ENCODE measurements around the gene ARL6. TPM values are rescaled to one million over a fixed set of nuclear protein-coding genes. Genes with fewer than 3 reads are reported as not detected.
"Not testable (repeated sequence)": the region's sequence is repeated elsewhere in the genome, so short reads cannot be mapped to it uniquely, and the experiment has no call there.

The ARL6 gene
- total RNA-seq, 1 donor from 2014 or later = 7.5 TPM

- peak; percentile 88 for DNase-seq
These were observed 57.3 kb downstream of the ARL6 start, which contains the start of gene CRYBG3 for GRCh38 chr3:97821774-97822358. CRYBG3 (plus strand) TSS chr3:97822011; CDS start chr3:97822207, 196 bp downstream.

GRCh38 chr3:97822359-97822775 lies 57.8 kb downstream of the ARL6 start:
- DNase-seq = peak; percentile 74

DNA sequence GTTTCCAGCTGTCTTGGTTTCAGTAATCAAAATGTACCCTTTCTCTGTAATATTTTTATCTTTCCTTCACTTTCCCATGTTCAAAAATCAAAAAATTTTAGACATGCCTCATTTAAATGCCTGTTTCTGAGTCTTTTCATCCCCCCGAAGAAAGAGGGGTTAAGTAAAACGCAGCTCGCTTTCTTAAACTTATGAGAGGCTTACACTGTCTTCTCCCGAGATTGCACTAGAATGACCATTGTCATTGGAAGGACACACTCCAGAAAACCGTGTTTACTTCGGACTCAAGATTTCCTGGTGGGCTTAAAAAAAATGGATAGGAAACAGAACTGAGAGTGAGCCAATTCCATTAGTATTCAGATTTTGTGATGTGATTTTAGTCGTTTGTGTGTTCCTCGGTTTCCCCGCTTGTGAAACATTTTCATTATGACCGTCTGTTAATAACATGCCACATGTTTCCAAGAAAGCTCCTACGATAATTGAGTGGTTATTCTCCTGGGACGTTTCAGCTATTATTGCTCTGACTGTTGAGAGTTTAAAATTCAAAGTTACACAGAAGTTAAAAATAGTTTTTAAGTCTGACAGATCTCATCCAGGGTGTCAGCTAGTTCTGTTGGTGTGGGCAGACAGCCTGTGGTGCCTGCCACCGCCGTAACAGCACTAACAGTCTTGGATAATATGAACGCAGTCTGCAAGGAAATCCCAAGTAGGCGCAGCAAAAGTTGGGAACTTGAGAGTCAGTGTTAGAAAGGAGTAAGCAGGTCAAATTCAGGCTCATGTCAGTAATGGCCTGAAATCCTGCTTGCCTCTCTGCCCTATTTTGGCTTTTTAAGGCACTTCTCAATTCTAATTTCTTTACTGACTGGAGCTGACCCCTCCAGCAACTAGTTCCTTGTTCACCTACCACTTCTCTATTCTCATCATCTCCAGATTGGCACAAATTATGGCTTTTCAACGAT lies 58.8 kb downstream of the ARL6 start:
- DNase-seq = peak; percentile 24

GRCh38 chr3:97825101-97825500 lies 60.5 kb downstream of the ARL6 start:
- DNase-seq = no peak

- peak; percentile 68 for DNase-seq
These were observed 63.3 kb downstream of the ARL6 start for GRCh38 chr3:97827741-97828471.

DNA sequence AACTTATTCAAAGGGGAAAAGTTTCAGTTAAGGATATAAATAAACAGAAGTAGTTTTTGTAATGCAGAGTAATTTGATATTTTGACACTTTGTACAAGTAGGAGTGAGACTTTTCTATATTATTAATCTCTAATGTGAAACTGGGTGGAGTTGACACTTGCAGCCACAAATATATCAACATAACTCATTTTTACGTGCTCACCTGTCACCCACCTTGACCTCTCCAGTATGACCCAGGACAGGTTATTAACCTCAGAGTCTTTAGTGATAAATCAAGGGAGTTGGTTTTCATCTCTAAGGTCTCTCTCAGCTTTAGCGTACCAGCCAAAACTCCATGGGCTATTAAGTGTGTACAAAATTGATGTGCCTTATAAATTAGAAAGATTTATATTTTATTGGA lies 64.6 kb downstream of the ARL6 start:
- no peak for DNase-seq

DNA sequence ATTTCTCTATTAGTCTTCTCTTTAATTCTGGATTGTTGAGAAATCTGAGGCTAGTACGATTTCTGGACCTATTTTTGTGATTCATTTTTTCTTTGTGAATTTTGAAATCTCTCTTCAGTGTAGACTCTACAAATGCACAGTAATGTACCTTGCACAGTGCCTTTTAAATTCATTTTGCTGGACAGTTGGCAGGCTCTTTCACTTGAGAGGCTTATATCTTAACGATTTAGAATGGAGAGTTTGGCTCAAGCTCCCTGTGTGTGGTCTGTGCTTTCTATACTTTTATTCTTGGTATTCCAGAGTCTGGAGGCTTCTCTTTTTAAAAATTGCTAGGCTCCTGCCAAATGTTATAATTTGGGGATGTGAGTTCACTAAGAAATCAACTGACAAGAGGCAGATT lies 66.1 kb downstream of the ARL6 start:
- no peak for DNase-seq

DNA sequence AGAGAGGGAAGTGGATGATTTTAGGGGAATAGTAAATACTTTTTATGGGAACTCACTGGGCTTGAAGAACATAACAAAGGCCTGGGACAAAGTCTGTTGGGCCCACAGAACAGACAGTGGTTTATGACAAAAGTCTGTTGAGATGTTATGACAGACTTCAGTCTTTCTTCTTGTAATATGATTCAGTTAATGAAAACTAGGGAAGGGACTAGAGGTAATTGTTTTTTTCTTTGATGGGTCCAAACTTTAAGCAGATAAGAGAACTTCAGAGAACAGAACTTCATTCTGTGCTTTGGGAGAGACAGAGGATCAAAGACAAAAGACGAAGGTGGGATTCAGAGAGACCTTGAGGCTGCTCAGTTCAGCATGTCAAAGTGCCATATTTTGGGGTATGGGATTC lies 66.6 kb downstream of the ARL6 start:
- DNase-seq = no peak

DNA sequence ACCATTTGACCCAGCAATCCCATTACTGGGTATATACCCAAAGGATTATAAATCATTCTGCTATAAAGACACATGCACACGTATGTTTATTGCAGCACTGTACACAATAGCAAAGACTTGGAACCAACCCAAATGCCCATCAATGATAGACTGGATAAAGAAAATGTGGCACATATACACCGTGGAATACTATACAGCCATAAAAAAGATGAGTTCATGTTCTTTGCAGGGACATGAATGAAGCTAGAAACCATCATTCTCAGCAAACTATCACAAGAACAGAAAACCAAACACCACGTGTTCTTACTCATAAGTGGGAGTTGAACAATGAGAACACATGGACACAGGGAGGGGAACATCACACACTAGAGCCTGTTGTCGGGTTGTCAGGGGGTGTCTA lies 68.6 kb downstream of the ARL6 start:
- DNase-seq = not testable (repeated sequence)

DNA sequence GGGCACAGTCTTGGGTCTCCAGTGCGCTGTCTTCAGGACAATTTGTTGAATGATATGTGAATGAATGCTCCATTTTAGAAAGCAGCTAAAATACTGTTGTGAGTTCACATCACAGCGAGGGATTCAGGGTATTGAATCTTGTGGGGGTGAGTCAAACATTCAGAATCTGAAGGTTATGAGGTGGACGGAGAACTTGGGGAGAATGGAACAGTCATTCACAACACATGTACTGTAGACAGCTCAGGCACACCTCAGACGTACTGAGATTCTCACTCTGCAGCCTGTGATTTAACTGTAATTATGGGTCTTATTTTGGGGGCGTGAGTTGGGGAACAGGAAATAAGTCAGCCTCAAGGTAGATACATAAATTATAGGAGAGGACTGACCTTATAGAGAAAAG lies 71.2 kb downstream of the ARL6 start:
- no peak for DNase-seq

GRCh38 chr3:97838393-97838792 lies 73.8 kb downstream of the ARL6 start:
- DNase-seq = peak; percentile 5

DNA sequence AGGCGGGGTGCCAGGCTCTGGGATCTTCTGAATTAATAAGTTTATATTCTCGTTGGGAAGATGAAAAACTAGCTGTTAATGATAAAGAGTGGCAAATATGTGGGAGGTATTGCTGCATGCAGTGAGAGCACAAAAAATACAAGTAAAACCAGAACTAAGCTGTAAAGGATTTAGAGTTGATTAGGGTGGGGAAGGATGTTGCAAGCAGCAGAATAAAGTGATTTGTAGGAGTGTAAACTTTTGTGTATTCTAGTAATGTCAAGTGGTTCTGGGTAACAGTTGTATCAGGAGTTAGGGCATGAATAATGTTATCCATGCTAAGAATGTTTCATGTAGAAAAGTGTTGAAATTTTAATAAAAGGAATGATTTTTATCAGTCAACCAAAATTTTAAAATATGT lies 75.4 kb downstream of the ARL6 start:
- no peak for DNase-seq

- DNase-seq = no peak
These were observed 76.7 kb downstream of the ARL6 start for GRCh38 chr3:97841304-97841703.

DNA sequence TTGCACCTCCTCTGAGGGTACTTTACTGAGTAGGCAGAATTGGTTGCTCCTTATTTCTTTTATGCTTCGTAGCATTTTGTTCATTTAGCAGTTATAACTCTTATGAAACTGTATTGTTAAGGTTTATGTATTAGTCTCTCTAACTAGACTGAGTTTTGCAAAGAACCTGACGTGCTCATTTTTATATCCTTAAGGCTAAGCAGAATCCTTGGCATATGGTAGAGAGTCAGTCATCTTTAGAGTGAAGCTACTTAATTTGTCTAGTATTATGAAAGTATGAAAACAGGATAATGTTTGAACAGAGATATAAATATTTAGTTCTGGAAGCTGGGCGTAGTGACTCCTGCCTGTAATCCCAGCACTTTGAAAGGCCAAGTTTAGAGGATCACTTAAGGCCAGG lies 77.4 kb downstream of the ARL6 start:
- DNase-seq = no peak

DNA sequence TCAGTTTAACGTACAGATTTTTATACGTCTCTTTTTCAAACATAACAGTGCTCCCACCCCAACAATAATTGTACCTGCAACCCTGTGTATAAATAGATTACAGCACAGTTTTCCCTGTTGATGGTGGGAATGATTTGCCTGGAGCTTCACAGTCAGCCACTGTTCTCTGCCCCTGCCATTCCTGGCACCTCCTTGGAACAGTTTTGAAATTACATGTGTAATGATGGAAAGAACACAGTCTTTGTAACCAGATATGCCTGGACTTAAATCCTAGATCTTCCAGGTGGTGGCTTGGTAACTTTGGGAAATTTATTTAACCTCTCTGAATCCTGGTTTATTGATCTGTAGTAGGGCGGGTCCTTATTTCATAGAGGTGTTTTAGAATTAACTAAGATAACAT lies 84.2 kb downstream of the ARL6 start:
- no peak for DNase-seq

Other genes with a start within 250 kb of the ARL6 start
- gene CRYBG3, start 57.3 kb downstream of the ARL6 start, total RNA-seq = 36.9 and 43.2 TPM in 2 replicates
- 27.1 and 29.4 TPM in 2 replicates for gene RIOX2, start 207.7 kb downstream of the ARL6 start, total RNA-seq

Data from dermis blood vessel endothelial cell (primary cell).